Measurements from ENCODE around the gene BSG. TPM values are rescaled to one million over a fixed set of nuclear protein-coding genes. Genes with fewer than 3 reads are reported as not detected.

The BSG gene
- total and polyA plus RNA-seq, 2 experiments from 2014 or later: 545 to 1,282 TPM

DNA sequence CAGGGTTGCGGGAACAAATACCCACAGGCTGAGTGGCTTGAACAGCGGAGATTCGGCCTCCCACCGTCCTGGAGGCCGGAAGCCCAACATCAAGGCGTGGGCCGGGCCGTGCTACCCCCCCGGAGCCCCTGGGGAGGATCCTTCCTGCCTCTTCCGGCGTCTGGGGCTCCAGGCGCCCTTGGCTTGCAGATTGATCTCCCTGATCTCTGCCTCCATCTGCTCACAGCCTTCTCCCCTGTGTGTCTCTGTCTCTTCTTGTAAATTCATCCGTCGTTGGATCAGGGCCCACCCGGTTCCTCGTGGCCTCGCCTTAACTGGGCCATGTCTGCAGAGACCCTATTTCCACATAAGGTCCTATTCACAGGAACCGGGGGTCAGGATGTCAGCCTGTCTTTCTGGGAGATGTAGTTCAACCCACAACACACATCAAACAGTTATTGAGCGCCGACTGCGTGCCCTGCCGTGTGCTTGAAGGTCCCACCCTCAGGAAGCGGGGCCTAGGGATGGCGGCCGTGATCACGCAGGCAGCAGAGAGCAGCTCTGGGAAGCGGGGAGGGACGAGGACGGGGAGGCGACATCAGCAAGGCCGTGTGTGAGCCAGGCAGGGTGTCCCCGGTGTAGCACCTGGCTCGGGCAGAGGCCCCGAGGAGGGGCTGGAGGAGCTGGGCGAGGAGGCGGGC, 38.5 kb downstream of the BSG start:
- H3K4me3 ChIP-seq: no peak overlapping the region
- no peaks in the 10 kb centered on the region for H3K36me3 ChIP-seq (replicated peaks; ENCODE audit: insufficient read depth, low read depth)
- TF ChIP-seq, protein P1, sequence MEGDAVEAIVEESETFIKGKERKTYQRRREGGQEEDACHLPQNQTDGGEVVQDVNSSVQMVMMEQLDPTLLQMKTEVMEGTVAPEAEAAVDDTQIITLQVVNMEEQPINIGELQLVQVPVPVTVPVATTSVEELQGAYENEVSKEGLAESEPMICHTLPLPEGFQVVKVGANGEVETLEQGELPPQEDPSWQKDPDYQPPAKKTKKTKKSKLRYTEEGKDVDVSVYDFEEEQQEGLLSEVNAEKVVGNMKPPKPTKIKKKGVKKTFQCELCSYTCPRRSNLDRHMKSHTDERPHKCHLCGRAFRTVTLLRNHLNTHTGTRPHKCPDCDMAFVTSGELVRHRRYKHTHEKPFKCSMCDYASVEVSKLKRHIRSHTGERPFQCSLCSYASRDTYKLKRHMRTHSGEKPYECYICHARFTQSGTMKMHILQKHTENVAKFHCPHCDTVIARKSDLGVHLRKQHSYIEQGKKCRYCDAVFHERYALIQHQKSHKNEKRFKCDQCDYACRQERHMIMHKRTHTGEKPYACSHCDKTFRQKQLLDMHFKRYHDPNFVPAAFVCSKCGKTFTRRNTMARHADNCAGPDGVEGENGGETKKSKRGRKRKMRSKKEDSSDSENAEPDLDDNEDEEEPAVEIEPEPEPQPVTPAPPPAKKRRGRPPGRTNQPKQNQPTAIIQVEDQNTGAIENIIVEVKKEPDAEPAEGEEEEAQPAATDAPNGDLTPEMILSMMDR (IDR thresholded peaks at IDR 0.05; ENCODE audit: poor library complexity): no peak
- TF ChIP-seq EZH2phosphoT487 (IDR thresholded peaks at IDR 0.05; ENCODE audit: low read depth, severe bottlenecking, unreplicated experiment) (no peak), EZH2 (IDR thresholded peaks at IDR 0.05; ENCODE audit: borderline replicate concordance) (no peak)
- no peak for DNase-seq (ENCODE audit: low spot score)
- H3K27ac ChIP-seq: no peak overlapping the region
- H3K9me2 ChIP-seq (replicated peaks; ENCODE audit: insufficient read depth): no peaks in the 10 kb centered on the region
- no peaks in the 10 kb centered on the region for H3K79me2 ChIP-seq
- H4K20me1 ChIP-seq (ENCODE audit: insufficient read depth, poor library complexity, severe bottlenecking): no peaks in the 10 kb centered on the region
- WGBS (ENCODE audit: low lambda C conversion rate, missing lambda C conversion rate): 78% methylated on average over 36 of the region's 36 CpGs
- H3K4me2 ChIP-seq: no peak overlapping the region
- no peaks in the 10 kb centered on the region for H3K9me3 ChIP-seq (ENCODE audit: low read depth)
- H3K27me3 ChIP-seq: no peaks in the 10 kb centered on the region
- H2AFZ ChIP-seq: no peak overlapping the region
- no peaks in the 10 kb centered on the region for H3K4me1 ChIP-seq (ENCODE audit: insufficient read depth)

DNA sequence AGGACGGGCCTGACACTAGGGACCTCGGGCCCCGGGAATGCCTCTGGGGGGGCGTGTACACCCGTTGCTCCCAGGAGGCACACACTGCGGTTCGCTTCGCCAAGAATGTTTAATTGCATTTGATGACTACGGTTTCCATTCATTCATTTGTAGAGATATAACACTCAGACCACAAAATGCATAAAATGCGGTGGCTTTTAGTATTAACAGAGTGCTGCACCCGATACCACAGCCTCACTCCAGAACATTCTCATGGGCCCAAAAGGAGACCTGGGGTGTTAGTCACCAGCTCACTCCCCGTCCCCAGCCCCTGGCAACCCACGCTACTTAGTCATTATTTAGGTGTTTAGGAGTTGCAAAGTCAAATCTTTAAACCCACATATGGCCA, 39.1 kb downstream of the BSG start:
- H4K20me1 ChIP-seq (ENCODE audit: insufficient read depth, poor library complexity, severe bottlenecking): no peaks in the 10 kb centered on the region
- H3K9me3 ChIP-seq (ENCODE audit: low read depth): no peaks in the 10 kb centered on the region
- H3K36me3 ChIP-seq (replicated peaks; ENCODE audit: insufficient read depth, low read depth): no peaks in the 10 kb centered on the region
- 84% methylated on average over 13 of the region's 13 CpGs for WGBS (ENCODE audit: low lambda C conversion rate, missing lambda C conversion rate)
- H2AFZ ChIP-seq: no peak overlapping the region
- H3K27ac ChIP-seq: no peak overlapping the region
- no peak overlapping the region for H3K4me2 ChIP-seq
- H3K4me3 ChIP-seq: no peak overlapping the region
- DNase-seq (ENCODE audit: low spot score): no peak
- no peaks in the 10 kb centered on the region for H3K27me3 ChIP-seq
- no peaks in the 10 kb centered on the region for H3K4me1 ChIP-seq (ENCODE audit: insufficient read depth)
- no peaks in the 10 kb centered on the region for H3K79me2 ChIP-seq
- TF ChIP-seq EZH2phosphoT487 (IDR thresholded peaks at IDR 0.05; ENCODE audit: low read depth, severe bottlenecking, unreplicated experiment) (no peak), EZH2 (IDR thresholded peaks at IDR 0.05; ENCODE audit: borderline replicate concordance) (no peak)
- TF ChIP-seq, protein P1 (IDR thresholded peaks at IDR 0.05; ENCODE audit: poor library complexity): no peak
- no peaks in the 10 kb centered on the region for H3K9me2 ChIP-seq (replicated peaks; ENCODE audit: insufficient read depth)

DNA sequence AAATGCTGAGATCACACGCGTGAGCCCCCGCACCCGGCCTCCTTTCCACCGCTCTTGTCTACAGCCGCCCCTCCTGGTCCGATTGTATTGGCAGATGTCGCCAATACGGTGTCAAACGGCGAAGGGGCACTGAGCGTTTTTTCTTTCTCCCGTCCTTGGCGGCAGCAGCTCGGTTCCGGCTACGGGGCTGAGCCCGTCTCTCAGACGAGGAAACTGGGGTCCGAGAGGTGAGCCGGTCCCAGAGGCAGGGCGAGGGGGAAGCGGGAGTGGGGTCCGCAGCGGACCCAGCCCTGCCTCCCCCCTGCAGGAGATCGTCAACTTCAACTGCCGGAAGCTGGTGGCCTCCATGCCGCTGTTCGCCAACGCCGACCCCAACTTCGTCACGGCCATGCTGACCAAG, 40.5 kb downstream of the BSG start:
- H3K4me2 ChIP-seq: no peak overlapping the region
- H3K9me2 ChIP-seq (replicated peaks; ENCODE audit: insufficient read depth): no peaks in the 10 kb centered on the region
- H3K27ac ChIP-seq: no peak overlapping the region
- no peak for TF ChIP-seq EZH2phosphoT487 (IDR thresholded peaks at IDR 0.05; ENCODE audit: low read depth, severe bottlenecking, unreplicated experiment)
- TF ChIP-seq EZH2 (IDR thresholded peaks at IDR 0.05; ENCODE audit: borderline replicate concordance): no peak
- TF ChIP-seq, protein P1 (IDR thresholded peaks at IDR 0.05; ENCODE audit: poor library complexity): no peak
- 98% methylated on average over 27 of the region's 33 CpGs for WGBS (ENCODE audit: low lambda C conversion rate, missing lambda C conversion rate)
- no peak overlapping the region for H3K4me3 ChIP-seq
- no peaks in the 10 kb centered on the region for H3K36me3 ChIP-seq (replicated peaks; ENCODE audit: insufficient read depth, low read depth)
- DNase-seq (ENCODE audit: low spot score): no peak
- no peak overlapping the region for H2AFZ ChIP-seq
- H3K4me1 ChIP-seq (ENCODE audit: insufficient read depth): no peaks in the 10 kb centered on the region
- H3K9me3 ChIP-seq (ENCODE audit: low read depth): no peaks in the 10 kb centered on the region
- no peaks in the 10 kb centered on the region for H4K20me1 ChIP-seq (ENCODE audit: insufficient read depth, poor library complexity, severe bottlenecking)
- no peaks in the 10 kb centered on the region for H3K27me3 ChIP-seq
- no peaks in the 10 kb centered on the region for H3K79me2 ChIP-seq

Measured in hepatocyte (in vitro differentiated cells).